HT-29 (cell line): ENCODE results near the gene CATSPERE. TPM values are rescaled to one million over a fixed set of nuclear protein-coding genes. Genes with fewer than 3 reads are reported as not detected.
"Not testable (repeated sequence)": the region's sequence is repeated elsewhere in the genome, so short reads cannot be mapped to it uniquely, and the experiment has no call there.

Experiments
- DNase-seq: peaks from one replicate; pipeline ENCODE4 v3.0.0-alpha.2; 2015; ENCODE audit warnings: low spot score
- total RNA-seq: library from RNA; depleted of rRNA; stranded (reverse); fragments of >200 nt; shearing (Covaris generic); gene quantifications from 2 replicates; pipeline ENCODE4 v1.2.3, GENCODE V29; 2014

CATSPERE gene
- total RNA-seq, 1 experiment from 2014 or later = not detected

DNA sequence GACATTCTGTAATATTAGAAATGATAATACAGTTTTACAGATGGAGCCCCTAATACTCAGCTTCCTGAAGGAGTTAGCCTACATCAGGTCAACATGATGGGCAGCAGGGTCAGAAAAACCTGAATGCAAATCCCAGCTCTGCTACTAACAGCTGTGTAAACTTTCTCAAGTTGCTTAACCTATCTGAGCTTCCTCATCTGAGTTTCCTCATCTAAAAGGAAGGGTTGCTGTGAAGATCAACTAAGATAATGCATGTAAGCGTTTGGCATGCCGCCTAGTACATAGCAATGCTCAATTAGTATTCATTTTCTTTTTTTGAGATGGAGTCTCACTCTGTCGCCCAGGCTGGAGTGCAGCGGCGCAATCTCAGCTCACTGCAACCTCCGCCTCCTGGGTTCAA lies 173.5 kb downstream of the CATSPERE start:
- DNase-seq = no peak

DNA sequence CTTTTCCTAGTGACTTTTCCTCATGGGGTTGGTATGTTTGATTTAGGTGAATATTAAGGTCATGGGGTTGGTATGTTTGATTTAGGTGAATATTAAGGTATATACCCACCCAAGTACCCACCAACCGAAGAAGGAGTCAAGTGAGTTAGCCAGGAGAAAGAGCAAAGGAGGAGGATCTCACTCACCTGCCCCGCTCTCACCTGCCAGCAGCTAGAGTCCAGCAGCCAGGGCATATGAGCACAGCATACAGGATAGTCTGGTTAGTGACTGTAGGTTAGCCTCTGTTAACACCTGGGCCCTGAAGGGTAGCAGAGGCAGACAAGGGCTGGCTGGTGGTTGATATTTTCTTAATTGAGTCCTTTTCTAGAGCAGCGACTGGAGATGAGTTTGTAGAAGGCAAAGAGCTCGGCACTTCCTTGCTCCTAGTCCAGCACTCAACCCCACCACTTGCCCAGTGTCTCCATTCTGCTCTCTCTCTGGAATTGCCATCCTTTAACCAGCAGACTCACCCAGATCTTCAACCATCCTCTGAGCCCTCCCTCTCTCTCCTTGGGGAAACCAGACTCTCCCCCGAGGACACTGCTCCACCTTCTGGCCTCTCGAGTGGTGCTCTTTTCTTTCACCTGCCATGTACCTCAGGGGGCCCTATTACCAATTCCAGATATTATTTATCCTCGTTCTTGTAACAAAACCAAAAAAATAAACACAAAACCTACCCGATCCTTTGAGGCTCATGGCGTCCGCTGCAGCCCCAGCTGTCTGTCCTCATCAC lies 175.6 kb downstream of the CATSPERE start:
- DNase-seq = peak; percentile 10

DNA sequence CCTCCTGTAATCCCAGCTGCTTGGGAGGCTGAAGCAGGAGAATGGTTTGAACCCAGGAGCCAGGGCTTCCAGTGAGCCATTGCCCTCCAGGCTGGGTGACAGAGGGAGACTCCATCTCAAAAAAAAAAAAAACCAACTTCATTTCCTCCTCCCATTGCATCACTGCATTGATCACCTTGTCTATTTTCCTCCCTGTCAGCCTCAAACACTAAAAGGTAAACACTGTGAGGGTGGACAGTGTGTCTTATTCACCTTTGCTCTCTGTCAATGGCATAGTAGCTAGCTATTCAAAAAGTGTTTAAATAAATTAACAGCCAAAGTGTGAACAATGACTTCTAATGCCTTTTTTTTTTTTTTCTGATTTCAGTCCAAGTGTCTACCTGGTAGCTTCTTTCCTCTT lies 178.5 kb downstream of the CATSPERE start:
- DNase-seq = no peak

DNA sequence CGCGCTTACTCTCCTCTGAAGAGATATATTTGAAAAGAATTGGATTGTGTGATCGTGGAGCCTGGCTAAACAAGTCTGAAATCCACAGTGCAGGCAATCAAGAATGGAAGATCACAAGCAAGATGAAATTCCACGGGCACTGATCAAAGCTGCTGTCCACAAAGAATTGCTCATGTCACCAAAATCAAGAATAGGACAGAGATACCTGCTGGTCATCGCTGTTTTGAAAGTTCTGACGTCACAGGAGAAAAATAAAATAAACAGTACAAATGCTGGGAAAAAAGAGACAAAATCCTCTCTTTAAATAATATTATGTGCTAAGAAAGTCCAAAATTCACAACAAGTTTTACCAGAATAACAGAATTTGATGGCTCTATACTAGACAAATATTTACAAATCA lies 179.8 kb downstream of the CATSPERE start:
- no peak for DNase-seq

DNA sequence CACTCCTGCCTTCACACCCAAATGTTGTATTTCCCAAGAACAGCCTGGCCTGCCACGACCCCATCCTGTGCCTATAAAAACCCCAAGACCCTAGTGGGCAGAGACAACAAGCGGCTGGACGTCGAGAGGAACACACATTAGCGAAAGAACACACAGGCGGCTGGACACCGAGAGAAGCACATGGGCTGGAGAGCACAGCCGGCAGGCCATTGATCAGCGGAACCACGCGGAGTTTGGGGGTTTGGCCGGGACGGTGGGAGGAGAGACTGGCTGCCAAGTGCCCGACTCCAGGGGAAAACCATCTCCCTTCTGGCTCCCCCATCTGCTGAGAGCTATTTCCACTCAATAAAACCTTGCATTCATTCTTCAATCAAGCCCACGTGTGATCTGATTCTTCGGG lies 181.5 kb downstream of the CATSPERE start:
- DNase-seq = no peak

DNA sequence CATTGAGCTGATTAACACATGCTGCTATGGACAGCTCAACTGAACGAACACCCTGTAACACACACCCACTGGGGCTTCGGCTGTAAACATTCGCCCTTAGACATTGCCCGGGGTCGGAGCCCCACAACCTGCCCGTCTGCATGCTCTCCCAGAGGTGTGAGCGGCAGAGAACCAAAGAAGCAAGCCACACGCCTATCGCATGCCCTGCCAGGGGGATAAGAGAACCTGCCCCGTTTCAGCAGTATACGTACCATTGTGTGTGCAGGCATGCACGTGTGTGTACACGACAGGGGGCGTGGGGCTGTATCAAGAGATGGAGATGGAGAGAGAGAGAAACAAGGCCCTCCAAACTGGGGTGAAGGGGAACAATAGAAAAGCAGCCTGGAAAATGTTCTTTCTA lies 181.9 kb downstream of the CATSPERE start:
- no peak for DNase-seq

DNA sequence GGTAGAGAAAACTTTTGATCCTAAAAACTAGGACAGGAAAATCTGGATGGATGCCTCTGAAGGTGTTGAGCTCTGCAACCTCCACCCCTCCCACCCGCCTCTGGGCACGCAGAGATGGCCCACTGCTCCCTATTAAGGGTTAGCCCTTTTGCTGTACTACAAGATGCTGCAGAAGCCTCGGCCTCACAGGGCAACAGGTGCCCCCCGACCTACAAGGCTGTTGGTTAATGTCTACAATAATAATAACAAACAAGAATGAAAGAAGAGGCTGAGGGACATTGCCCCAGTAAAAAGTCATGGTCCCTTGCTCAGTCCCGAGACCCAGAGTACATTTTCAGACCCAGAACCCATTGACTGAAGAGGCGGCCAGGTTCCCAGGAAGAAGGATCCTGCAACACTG lies 184.3 kb downstream of the CATSPERE start:
- DNase-seq = no peak

DNA sequence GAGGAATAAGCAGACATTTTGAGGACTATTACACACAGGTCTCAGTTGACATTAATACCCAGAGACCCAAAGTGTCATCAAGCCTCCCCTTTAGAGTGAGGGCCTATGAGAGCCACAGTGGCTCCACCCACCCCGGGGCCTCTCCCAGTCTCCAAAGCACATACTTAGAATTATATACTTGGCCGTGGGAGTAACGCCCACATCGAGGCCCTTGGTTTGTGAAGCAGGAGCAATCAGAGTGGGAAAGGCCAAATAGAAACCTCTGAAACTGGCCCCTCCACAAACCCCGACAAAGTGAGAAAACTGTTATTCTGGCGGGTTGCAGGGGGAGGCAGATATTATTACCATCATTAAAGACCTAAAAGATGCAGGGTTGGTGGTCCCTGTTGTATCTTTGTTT lies 184.8 kb downstream of the CATSPERE start:
- no peak for DNase-seq

DNA sequence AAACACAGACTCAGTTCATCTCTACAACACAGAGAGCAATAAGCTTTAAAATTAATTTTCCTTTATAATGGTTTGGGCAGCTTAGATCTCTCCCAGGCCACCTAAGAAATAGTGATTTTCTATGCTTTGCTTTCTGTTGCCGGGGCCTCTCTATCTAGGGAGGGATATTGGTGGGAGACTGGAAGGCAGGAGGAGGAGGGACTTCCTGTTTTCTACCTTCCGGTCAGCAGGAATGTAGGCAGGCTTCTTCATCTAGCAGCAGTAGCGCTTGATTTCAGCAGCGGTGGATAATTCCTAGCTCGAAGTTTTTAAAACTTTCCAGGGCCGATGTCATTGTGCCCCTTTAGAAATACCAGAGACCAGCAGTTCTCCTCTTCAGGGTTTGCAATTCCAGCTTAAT lies 186.7 kb downstream of the CATSPERE start:
- no peak for DNase-seq

DNA sequence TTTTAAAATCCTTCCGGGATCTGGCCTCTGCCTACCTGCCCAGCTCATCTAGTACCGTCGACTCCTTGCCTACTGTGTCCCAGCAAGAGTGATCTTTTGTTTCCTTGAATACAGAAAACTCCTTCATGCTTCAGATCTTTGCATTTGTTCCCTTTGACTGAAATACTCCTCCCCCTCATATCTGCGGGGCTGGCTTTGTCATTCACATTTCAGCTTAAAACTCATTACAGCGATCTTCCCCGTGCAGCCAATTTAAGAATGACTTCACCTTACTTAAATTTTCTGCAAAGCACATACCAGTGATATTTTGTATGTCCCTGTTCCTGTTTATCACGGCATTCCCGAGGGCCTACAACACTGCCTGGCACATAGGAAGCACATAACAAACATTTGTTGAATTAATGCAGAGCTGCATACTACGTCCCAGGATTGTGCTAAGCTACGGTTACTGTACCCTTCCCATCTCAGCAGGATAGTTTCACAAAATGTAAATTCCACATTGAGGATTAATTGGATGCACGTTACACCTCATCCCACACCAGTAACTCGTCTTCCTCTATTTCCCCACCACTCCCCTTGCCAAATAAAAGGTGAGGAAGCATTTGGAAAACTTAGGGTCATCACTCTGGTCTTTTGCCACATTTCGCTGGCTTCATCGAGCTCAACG lies 191.0 kb downstream of the CATSPERE start:
- DNase-seq = no peak

DNA sequence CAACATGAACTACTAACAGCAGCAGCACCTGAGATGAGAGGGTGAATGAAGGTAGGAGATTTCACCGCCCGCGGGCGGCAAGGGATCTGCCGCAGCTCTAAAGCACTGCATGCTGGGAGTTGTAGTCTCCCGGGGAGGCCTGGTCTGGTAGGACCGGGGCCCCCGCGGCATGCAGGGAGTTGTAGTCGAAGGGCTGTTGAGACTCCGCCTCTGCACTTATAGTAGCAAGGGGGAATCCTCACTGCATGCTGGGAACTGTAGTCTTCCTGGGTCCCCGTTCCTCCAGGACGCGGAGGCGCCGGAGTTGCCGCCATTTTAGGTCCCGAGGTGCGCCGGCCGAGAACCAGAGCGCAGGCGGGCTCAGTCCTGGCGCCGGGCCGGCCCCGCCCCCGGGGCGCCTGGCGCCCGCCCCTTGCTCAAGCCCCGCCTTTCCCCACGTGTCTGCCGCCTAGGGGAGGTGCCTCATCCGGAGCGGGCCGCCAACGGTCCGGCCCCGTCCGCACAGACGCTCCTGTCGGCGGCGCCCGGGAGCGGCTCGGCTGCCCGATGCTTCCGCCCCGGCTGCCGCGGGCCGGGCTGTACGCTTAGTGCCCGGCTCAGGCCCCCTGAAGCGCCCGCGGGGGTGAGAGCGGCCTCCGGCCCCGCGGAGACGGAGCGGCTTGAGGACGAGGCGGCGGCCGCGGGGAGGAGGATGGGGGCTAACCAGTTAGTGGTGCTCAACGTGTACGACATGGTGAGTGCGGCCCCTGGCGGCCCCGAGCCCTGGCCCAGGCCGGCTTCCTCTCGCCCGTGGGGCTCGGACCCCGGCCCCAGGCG lies 191.8 kb downstream of the CATSPERE start, which contains the start of gene DESI2:
DESI2 (plus strand) TSS at position 504 of the 816 bp plus-strand sequence; CDS start at position 692, 188 bp downstream.
- peak; percentile 97 for DNase-seq

DNA sequence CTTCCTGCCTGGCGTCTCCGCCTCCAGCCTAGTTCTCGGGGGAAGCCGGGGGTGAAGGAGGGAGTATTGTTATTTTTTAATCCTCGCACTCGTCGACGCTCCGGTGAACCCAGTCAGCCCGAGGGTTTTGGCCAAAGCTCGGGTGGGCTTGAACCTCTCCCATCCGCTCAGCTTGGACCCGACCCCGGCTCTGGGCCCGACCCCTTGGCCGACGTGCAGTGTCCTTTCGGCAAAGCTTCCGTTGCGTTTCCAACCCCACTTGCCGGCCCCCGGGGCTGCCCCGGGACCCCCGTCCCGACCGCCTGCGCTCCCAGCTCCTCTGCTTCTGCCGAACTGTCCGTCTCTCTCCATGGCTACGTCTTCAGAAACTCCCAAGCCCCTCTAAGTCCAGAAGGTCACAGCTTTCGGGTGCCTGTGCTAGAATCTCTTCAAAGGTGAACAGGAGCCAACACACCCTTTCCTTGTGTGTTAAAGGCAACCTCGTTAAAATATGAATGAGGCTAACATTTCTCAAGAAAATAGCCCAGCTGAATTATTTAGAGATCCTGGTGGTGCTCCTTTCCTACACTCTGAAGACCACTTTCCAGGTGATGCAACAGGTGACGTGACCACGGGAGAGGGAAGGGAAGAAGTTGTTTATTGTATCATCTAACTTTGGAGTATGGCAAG lies 192.5 kb downstream of the CATSPERE start:
- DNase-seq = peak; percentile 33

DNA sequence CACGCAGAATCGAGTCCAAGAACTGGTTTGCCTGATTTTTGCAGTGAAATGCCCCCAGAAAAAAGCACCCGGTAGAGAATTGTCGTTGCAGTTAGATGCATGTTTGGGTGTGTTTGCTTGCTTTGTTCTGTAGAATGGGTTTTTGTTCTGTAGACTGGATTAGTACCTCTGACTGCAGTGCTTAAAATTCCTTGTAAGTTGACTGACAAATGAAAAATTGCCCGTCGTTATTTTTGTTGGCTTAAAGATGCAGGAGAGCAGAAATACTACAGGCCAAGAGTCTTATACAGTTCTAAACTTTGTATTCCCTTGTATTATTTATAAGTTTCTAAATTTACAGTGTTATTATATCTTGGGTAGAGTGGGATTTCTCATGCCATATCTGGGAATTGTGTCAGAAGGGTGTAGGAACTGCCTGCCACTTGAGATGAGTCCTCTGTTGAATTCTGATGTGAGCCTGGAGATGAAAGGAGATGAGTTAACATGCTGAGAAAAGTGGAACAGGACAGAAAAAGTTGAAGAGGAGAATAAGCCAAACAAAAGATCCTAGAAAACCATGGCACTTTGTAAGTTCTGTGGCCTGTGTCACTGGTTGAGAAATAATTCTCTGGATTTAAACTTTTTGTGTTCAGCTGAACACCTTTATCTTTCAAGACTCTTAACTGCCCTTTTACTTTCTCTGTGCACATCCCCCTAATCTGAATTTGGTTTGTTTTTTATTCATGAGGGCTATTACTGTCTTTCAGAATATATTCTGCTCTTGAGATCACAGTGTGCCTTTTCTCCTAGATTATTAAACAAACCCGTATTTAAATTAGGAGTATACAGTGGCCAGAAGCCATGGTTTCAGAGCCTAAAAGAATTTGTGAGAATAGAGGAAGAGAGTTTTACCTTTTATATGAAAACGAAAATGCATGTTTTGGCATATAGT lies 193.3 kb downstream of the CATSPERE start:
- DNase-seq = no peak

DNA sequence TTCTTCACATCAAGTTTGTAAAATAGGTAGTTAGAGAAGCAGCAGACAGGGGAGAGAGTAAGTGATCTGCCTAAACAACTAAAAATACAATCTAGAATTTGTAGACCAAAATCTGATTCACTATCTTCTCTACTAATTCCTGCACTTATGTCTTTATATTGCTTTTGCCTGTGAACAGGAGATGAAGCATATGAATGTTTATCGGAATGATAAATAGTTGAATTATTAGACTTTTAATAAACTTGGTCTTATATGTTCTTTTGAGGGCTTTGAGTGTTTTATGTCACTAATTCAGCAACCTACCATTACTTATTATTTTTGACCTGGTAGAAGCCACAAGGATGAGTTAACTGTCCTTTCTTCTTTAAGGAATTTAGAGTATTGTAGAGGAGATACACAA lies 194.1 kb downstream of the CATSPERE start:
- no peak for DNase-seq

DNA sequence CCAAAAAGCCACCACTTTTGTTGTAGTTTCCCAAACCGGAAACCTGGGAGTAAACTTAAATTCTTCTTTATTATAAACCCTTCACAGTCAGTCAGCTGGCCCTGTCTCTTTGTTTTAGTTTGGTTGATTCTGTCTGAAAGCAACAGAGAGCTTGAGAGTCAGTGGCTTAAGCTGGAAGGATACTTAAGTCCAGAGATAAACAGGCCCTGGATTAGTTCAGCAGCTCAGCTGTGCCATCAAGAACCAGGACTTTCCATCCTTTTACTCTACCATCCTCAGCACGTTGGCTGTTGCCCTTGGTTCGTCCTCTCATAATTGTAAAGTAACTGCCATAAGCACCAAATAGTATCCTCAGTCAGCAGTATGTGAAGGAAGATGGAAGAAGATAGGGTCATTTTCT lies 196.3 kb downstream of the CATSPERE start:
- no peak for DNase-seq

DNA sequence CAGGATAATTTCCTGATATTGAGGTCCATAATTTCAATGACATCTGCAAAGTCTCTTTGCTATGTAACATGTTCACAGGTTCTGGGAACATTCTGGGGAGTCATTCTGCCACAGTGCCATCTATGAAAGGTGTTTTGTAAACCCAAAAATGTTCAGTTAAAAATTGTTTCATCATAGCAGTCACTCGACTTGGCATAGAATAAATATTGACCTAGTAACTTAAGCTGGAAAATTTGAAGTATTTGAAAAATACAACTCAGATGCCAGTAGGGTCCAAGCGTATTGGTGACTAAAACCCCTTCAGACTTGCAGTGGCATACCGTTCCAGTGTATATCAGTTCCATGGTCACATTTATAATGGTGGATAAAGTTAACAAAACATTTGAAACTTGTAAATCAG lies 198.6 kb downstream of the CATSPERE start:
- no peak for DNase-seq

DNA sequence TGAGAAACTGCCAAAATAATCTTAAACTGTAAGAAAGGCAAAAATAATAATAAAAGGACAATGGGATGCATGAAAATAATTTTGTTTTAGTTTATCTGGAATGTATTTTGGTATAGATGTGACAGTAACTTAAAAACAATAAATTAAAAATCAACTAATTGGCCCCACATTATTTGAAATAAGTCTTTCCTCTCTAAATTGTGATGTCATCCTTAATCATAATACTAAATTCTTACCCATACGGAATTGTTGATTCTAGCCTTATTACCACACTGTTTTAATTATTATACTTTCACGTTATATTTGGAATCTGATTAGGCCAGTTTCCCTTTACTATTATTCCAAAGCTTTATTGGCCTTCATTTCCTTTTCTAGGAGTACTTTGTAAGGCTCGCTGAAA lies 199.5 kb downstream of the CATSPERE start:
- no peak for DNase-seq

DNA sequence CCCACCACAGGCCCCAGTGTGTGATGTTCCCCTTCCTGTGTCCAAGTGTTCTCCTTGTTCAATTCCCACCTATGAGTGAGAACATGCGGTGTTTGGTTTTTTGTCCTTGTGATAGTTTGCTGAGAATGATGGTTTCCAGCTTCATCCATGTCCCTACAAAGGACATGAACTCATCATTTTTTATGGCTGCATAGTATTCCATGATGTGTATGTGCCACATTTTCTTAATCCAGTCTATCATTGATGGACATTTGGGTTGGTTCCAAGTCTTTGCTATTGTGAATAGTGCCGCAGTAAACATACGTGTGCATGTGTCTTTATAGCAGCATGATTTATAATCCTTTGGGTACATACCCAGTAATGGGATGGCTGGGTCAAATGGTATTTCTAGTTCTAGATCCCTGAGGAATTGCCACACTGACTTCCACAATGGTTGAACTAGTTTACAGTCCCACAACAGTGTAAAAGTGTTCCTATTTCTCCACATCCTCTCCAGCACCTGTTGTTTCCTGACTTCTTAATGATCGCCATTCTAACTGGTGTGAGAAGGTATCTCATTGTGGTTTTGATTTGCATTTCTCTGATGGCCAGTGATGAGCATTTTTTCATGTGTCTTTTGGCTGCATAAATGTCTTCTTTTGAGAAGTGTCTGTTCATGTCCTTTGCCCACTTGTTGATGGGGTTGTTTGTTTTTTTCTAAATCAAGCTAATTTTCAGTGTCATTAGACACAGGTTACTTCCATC lies 200.7 kb downstream of the CATSPERE start:
- DNase-seq = not testable (repeated sequence)

DNA sequence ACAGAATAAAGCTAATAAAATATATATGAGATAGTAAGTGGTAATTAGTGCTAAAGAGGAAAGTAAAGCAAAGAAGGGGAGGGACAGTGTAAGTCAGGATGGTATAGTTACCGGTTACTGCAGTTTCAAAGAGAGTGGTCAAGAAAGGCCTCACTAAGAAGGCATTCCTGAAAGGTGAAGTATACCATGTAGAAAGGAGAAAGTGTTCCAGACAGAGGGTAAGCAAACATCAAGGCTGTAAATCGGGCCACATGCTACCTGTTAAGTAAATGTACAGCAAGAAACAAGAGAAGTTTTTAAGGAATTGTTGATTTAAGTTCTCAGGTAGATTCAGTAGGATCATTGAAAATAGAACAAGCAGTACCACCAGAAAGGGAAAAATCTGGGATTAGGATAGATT lies 201.5 kb downstream of the CATSPERE start:
- DNase-seq = no peak

DNA sequence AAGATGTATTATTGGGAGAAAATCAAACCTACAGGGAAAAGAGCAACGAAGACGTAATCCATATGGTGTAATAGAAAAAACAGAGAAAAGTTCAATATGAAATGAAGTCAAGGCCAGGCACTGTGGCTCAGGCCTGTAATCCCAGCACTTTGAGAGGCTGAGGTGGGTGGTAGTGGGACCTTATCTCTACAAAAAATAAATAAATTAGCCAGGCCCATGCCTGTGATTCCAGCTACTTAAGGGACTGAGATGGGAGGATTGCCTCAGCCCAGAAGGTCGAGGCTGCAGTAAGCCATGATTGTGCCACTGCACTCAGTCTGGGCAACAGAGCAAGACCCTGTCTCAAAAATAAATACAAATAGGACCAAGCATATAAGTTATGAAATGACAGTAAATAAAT lies 203.3 kb downstream of the CATSPERE start:
- DNase-seq = no peak
